Hippocampal formation (tissue), 2 donors: Measurements from ENCODE around the gene LSM12.
"Not testable (repeated sequence)": the region's sequence is repeated elsewhere in the genome, so short reads cannot be mapped to it uniquely, and the experiment has no call there.

Source experiments
- DNase-seq, 2 donors: peaks; one replicate each; lab custom pipeline; 2025; lab: John Stamatoyannopoulos, UW

LSM12 gene

GRCh38 chr17:44044071-44044470, 22.4 kb downstream of the LSM12 start:
- DNase-seq, result no peak

- DNase-seq, result no peak
These were observed 23.2 kb downstream of the LSM12 start for GRCh38 chr17:44043272-44043696.

GRCh38 chr17:44039829-44040635, 26.4 kb downstream of the LSM12 start:
- no peak for DNase-seq

- peak in 1 of 2 donors; percentile 21 for DNase-seq
These were observed 27.9 kb downstream of the LSM12 start for GRCh38 chr17:44038604-44039011.

- DNase-seq, result no peak
These were observed 29.0 kb downstream of the LSM12 start for GRCh38 chr17:44037471-44037870.

GRCh38 chr17:44034688-44035087, 31.8 kb downstream of the LSM12 start:
- DNase-seq, result not testable (repeated sequence)

GRCh38 chr17:44033861-44034408, 32.5 kb downstream of the LSM12 start:
- no peak for DNase-seq

GRCh38 chr17:44030482-44030881, 36.0 kb downstream of the LSM12 start:
- no peak for DNase-seq

- DNase-seq, result no peak
These were observed 36.7 kb downstream of the LSM12 start for GRCh38 chr17:44029736-44030135.

GRCh38 chr17:44024853-44025252, 41.6 kb downstream of the LSM12 start:
- no peak for DNase-seq

- DNase-seq, result no peak
These were observed 42.2 kb downstream of the LSM12 start for GRCh38 chr17:44024271-44024663.

GRCh38 chr17:44023545-44024270, 42.8 kb downstream of the LSM12 start:
- DNase-seq, result no peak

GRCh38 chr17:44022246-44022645, 44.2 kb downstream of the LSM12 start:
- no peak for DNase-seq

- DNase-seq, result not testable (repeated sequence)
These were observed 45.2 kb downstream of the LSM12 start for GRCh38 chr17:44021227-44021626.

GRCh38 chr17:44014437-44015172, 51.9 kb downstream of the LSM12 start, which contains the start of gene TMEM101:
TMEM101 (minus strand) TSS chr17:44014963; CDS start chr17:44014952, 11 bp downstream.
- peak; percentile 86 to 91 for DNase-seq

- DNase-seq, result no peak
These were observed 52.4 kb downstream of the LSM12 start for GRCh38 chr17:44014133-44014436.

GRCh38 chr17:44012874-44013273, 53.6 kb downstream of the LSM12 start:
- no peak for DNase-seq

- no peak for DNase-seq
These were observed 54.1 kb downstream of the LSM12 start for GRCh38 chr17:44012391-44012790.

GRCh38 chr17:44011876-44012275, 54.6 kb downstream of the LSM12 start:
- DNase-seq, result no peak

- no peak for DNase-seq
These were observed 55.4 kb downstream of the LSM12 start for GRCh38 chr17:44010966-44011647.

GRCh38 chr17:44008205-44008909, 58.1 kb downstream of the LSM12 start:
- no peak for DNase-seq
